SH-SY5Y (cell line): ENCODE results near the gene LINC01488.

ENCODE experiments used
- GATA2 ChIP-seq: IDR thresholded peaks from 2 replicates; pipeline ENCODE4 v1.6.1; 2011; ENCODE audit warnings: mild to moderate bottlenecking, low read depth, low read length
- GATA3 ChIP-seq: IDR thresholded peaks from 2 replicates; pipeline ENCODE4 v1.6.1; 2011; ENCODE audit warnings: low read depth, mild to moderate bottlenecking, low read length, moderate library complexity

DNA sequence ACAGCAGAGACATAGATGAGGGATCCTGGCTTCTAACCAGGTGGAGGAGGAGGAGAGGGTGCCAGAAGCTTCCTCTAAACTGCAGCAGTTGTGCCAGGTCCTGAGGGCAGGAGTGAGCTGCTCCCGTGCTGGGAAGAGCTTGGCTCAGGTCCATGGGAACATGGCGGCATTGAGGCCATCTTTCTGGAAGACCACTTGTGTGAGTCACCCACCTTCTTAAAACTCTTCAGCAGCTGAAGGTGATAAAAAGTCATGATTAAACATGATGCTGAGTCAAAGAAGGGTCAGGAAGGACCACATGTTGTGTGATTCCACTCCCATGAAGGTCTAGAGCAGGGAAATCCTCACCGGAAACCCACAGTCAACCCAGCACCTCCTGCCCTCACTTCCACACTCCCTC is 35.1 kb downstream of the LINC01488 start:
- TF ChIP-seq GATA2 (no peak), GATA3 (no peak)
